HEK293 (cell line): Measurements from ENCODE around the gene MEGF6.

Experiments
- CTCF ChIA-PET: fragments of 350-600 bp; formaldehyde crosslinking; extraction: SDS; loops from one replicate; lab custom pipeline; 2021; ENCODE audit warnings: antibody characterized with exemption; lab: Yijun Ruan, JAX
- POLR2A ChIA-PET: fragments of 300-600 bp; formaldehyde crosslinking; extraction: SDS; loops from one replicate; lab custom pipeline; 2020; ENCODE audit warnings: antibody characterized with exemption, inconsistent platforms; lab: Yijun Ruan, JAX
- H3K27ac ChIP-seq: fragments of 200-500 bp; sonication (Bioruptor generic); 2 replicates; pipeline ENCODE4 v1.5.1; 2014; ENCODE audit warnings: low read depth, low read length, control low read depth, inconsistent platforms; ENCODE audit errors: extremely low read depth
- H3K36me3 ChIP-seq, 2 experiments: fragments of 200-500 bp in 1 of 2; sonication (Bioruptor generic) in 1 of 2; 1 replicate in 1 of 2; 2 replicates in 1 of 2; pipeline ENCODE4 v1.5.1; 2014 to 2017; ENCODE audit warnings: inconsistent platforms in 2 of 2, low read length in 2 of 2; ENCODE audit not compliant: control insufficient read depth in 2 of 2, insufficient read depth in 1 of 2
- H3K4me1 ChIP-seq: fragments of 200-500 bp; sonication (Bioruptor generic); 2 replicates; pipeline ENCODE4 v1.5.1; 2014; ENCODE audit warnings: mild to moderate bottlenecking, low read length, inconsistent platforms; ENCODE audit not compliant: control insufficient read depth, insufficient read depth
- H3K4me3 ChIP-seq: 2 replicates; pipeline ENCODE4 v1.5.1; 2011; ENCODE audit warnings: low read depth, mild to moderate bottlenecking, control low read depth, low read length, moderate library complexity
- H3K9me3 ChIP-seq: fragments of 200-500 bp; sonication (Bioruptor generic); 2 replicates; pipeline ENCODE4 v1.5.1; 2014; ENCODE audit warnings: low read depth, low read length, inconsistent platforms; ENCODE audit not compliant: control insufficient read depth, insufficient read depth
- BCL11A ChIP-seq: fragments of 450-650 bp; formaldehyde crosslinking; IDR thresholded peaks from 2 replicates; pipeline ENCODE4 v1.5.1; 2016; ENCODE audit warnings: low read depth, missing biosample characterization, missing genetic modification characterization
- ZEB2 ChIP-seq: fragments of 450-650 bp; formaldehyde crosslinking; IDR thresholded peaks from 2 replicates; pipeline ENCODE4 v1.5.1; 2016; ENCODE audit warnings: missing biosample characterization, missing genetic modification characterization
- ZNF133 ChIP-seq: fragments of 450-650 bp; formaldehyde crosslinking; IDR thresholded peaks from 2 replicates; pipeline ENCODE4 v1.5.1; 2016; ENCODE audit warnings: missing biosample characterization, missing genetic modification characterization
- ZNF157 ChIP-seq: fragments of 450-650 bp; formaldehyde crosslinking; IDR thresholded peaks from 2 replicates; pipeline ENCODE4 v1.5.1; 2016; ENCODE audit warnings: missing biosample characterization, missing genetic modification characterization
- ZNF174 ChIP-seq: fragments of 450-650 bp; formaldehyde crosslinking; IDR thresholded peaks from 2 replicates; pipeline ENCODE4 v1.5.0; 2017; ENCODE audit warnings: missing biosample characterization, mild to moderate bottlenecking, missing genetic modification characterization
- ZNF202 ChIP-seq: fragments of 450-650 bp; formaldehyde crosslinking; IDR thresholded peaks from 2 replicates; pipeline ENCODE4 v1.5.1; 2016; ENCODE audit warnings: missing biosample characterization, missing genetic modification characterization, borderline replicate concordance
- ZNF214 ChIP-seq: fragments of 450-650 bp; formaldehyde crosslinking; IDR thresholded peaks from 2 replicates; pipeline ENCODE4 v1.5.1; 2017; ENCODE audit warnings: missing biosample characterization, mild to moderate bottlenecking, missing genetic modification characterization, borderline replicate concordance
- ZNF223 ChIP-seq: fragments of 450-650 bp; formaldehyde crosslinking; IDR thresholded peaks from 2 replicates; pipeline ENCODE4 v1.5.1; 2016; ENCODE audit warnings: missing biosample characterization, missing genetic modification characterization
- ZNF239 ChIP-seq: fragments of 450-650 bp; formaldehyde crosslinking; IDR thresholded peaks from 2 replicates; pipeline ENCODE4 v1.5.1; 2016; ENCODE audit warnings: missing biosample characterization, missing genetic modification characterization
- ZNF248 ChIP-seq: fragments of 450-650 bp; formaldehyde crosslinking; IDR thresholded peaks from 2 replicates; pipeline ENCODE4 v1.5.1; 2017; ENCODE audit warnings: missing biosample characterization, missing genetic modification characterization
- ZNF274 ChIP-seq, 2 experiments: fragments of 200-500 bp in 1 of 2; fragments of 450-650 bp in 1 of 2; sonication (Bioruptor generic) in 1 of 2; formaldehyde crosslinking in 1 of 2; IDR thresholded peaks; 2 replicates each; pipeline versions ENCODE4 v1.5.1 to v1.6.1; 2014 to 2016; ENCODE audit warnings: borderline replicate concordance in 1 of 2, inconsistent platforms in 1 of 2, low read length in 1 of 2, missing biosample characterization in 1 of 2, missing genetic modification characterization in 1 of 2
- ZNF335 ChIP-seq: fragments of 450-650 bp; formaldehyde crosslinking; conservative IDR thresholded peaks from 2 replicates; pipeline ENCODE4 v1.5.1; 2016; ENCODE audit warnings: missing biosample characterization, missing genetic modification characterization
- ZNF394 ChIP-seq: fragments of 450-650 bp; formaldehyde crosslinking; IDR thresholded peaks from 2 replicates; pipeline ENCODE4 v1.5.1; 2016; ENCODE audit warnings: missing biosample characterization, missing genetic modification characterization, mild to moderate bottlenecking, moderate library complexity, borderline replicate concordance
- ZNF426 ChIP-seq: fragments of 450-650 bp; formaldehyde crosslinking; IDR thresholded peaks from 2 replicates; pipeline ENCODE4 v1.5.1; 2017; ENCODE audit warnings: missing biosample characterization, missing genetic modification characterization, mild to moderate bottlenecking, inconsistent platforms, moderate library complexity
- ZNF664 ChIP-seq: fragments of 450-650 bp; formaldehyde crosslinking; IDR thresholded peaks from 2 replicates; pipeline ENCODE4 v1.5.1; 2016; ENCODE audit warnings: missing biosample characterization, missing genetic modification characterization
- ZNF785 ChIP-seq: fragments of 450-650 bp; formaldehyde crosslinking; IDR thresholded peaks from 2 replicates; pipeline ENCODE4 v1.5.1; 2016; ENCODE audit warnings: missing biosample characterization, missing genetic modification characterization
- TF ChIP-seq, protein P1 (sequence below): fragments of 450-650 bp; formaldehyde crosslinking; conservative IDR thresholded peaks from 2 replicates; pipeline ENCODE4 v1.5.1; 2016; ENCODE audit warnings: low read depth, missing biosample characterization, missing genetic modification characterization
- TF ChIP-seq, protein P2 (sequence below): fragments of 450-650 bp; formaldehyde crosslinking; optimal IDR thresholded peaks from 2 replicates; pipeline ENCODE3; 2016; ENCODE audit warnings: missing biosample characterization, mild to moderate bottlenecking, missing genetic modification characterization
- TF ChIP-seq, protein P3 (sequence below): fragments of 450-650 bp; formaldehyde crosslinking; IDR thresholded peaks from 2 replicates; pipeline ENCODE4 v1.5.1; 2016; ENCODE audit warnings: missing biosample characterization, missing genetic modification characterization
- TF ChIP-seq, protein P4 (sequence below): fragments of 450-650 bp; formaldehyde crosslinking; IDR thresholded peaks from 2 replicates; pipeline ENCODE4 v1.5.1; 2016; ENCODE audit warnings: missing biosample characterization, missing genetic modification characterization
- TF ChIP-seq, protein P5 (sequence below): fragments of 450-650 bp; formaldehyde crosslinking; IDR thresholded peaks from 2 replicates; pipeline ENCODE4 v1.5.1; 2016; ENCODE audit warnings: missing biosample characterization, missing genetic modification characterization, borderline replicate concordance

MEGF6 gene

DNA sequence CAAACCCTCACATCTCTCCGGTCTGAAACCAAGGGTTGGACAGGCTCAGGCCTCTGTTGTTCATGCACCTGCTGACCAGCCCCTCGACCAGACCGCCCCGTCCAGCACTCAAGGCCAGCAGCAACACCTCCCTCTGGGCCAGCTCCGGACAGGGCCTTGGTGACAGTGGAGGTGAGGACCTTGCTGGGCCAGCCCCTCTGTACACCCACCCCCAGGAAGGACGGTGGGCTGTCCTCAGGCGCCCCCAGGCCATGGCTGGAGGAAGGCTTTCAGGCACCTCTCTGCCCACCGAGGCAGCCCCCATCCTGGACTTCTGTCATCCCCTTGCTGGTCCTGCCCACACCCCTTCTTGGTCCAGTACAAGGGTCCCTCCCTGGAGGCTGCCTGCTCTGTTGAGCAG lies 48.6 kb downstream of the MEGF6 start:
- ChIA-PET CTCF (interaction anchor here (7.1 kb wide), 1 partner anchor 58 kb away, joined by 120 read pairs; no protein-coding TSS in a partner anchor), POLR2A (no interaction called here)
- Histone ChIP-seq H3K27ac (no peak overlapping the region), H3K9me3 (no peaks in the 10 kb centered on the region), H3K4me1 (no peaks in the 10 kb centered on the region), H3K36me3 (no peaks in the 10 kb centered on the region), H3K4me3 (no peak overlapping the region)
- TF ChIP-seq ZNF202: no peak
- TF ChIP-seq ZNF248 (tag by site-specific recombination): no peak
- no peak for TF ChIP-seq ZNF335 (tag by site-specific recombination)
- no peak for TF ChIP-seq ZNF785
- TF ChIP-seq BCL11A (tag by site-specific recombination): no peak
- TF ChIP-seq ZNF239 (tag by site-specific recombination): no peak
- TF ChIP-seq, protein P1, sequence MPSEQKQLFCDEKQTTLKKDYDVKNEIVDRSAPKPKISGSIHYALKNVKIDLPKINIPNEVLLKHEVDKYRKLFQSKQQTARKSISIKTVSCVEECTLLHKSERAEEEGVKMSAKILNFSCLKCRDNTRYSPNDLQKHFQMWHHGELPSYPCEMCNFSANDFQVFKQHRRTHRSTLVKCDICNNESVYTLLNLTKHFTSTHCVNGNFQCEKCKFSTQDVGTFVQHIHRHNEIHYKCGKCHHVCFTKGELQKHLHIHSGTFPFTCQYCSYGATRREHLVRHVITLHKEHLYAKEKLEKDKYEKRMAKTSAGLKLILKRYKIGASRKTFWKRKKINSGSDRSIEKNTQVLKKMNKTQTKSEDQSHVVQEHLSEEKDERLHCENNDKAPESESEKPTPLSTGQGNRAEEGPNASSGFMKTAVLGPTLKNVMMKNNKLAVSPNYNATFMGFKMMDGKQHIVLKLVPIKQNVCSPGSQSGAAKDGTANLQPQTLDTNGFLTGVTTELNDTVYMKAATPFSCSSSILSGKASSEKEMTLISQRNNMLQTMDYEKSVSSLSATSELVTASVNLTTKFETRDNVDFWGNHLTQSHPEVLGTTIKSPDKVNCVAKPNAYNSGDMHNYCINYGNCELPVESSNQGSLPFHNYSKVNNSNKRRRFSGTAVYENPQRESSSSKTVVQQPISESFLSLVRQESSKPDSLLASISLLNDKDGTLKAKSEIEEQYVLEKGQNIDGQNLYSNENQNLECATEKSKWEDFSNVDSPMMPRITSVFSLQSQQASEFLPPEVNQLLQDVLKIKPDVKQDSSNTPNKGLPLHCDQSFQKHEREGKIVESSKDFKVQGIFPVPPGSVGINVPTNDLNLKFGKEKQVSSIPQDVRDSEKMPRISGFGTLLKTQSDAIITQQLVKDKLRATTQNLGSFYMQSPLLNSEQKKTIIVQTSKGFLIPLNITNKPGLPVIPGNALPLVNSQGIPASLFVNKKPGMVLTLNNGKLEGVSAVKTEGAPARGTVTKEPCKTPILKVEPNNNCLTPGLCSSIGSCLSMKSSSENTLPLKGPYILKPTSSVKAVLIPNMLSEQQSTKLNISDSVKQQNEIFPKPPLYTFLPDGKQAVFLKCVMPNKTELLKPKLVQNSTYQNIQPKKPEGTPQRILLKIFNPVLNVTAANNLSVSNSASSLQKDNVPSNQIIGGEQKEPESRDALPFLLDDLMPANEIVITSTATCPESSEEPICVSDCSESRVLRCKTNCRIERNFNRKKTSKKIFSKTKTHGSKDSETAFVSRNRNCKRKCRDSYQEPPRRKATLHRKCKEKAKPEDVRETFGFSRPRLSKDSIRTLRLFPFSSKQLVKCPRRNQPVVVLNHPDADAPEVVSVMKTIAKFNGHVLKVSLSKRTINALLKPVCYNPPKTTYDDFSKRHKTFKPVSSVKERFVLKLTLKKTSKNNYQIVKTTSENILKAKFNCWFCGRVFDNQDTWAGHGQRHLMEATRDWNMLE (tag by site-specific recombination): no peak
- TF ChIP-seq, protein P2, sequence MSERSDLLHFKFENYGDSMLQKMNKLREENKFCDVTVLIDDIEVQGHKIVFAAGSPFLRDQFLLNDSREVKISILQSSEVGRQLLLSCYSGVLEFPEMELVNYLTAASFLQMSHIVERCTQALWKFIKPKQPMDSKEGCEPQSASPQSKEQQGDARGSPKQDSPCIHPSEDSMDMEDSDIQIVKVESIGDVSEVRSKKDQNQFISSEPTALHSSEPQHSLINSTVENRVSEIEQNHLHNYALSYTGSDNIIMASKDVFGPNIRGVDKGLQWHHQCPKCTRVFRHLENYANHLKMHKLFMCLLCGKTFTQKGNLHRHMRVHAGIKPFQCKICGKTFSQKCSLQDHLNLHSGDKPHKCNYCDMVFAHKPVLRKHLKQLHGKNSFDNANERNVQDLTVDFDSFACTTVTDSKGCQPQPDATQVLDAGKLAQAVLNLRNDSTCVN (tag by site-specific recombination): no peak

DNA sequence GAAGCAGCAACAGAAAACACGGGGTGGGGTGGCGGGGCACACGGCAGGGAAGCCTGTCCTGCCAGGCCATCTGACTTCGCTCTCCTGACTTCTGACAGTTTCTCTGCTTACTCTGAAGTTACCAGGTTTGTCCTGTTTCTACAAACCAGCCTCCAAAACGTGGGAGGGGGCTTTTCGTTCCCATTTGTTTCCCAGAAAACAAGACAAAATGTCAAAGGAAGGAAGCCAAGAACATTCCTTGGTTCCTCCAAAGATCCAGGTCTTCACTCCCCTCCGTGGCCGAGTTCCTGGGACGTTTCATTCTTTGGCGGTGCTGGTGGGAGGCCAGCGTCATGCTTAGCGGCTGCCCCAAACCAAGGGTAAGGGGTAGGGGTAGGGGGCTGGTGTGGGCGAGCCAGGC lies 49.6 kb downstream of the MEGF6 start:
- POLR2A ChIA-PET: no interaction called here
- CTCF ChIA-PET: interaction anchor here (1.0 to 1.3 kb wide), 2 partner anchors 58 to 60 kb away, joined by 3 to 6 read pairs; no protein-coding TSS in a partner anchor
- TF ChIP-seq ZNF274 (IDR thresholded peaks at IDR 0.05; ENCODE audit: low read length) (no peak), ZNF274 (tag by site-specific recombination; IDR thresholded peaks at IDR 0.05; ENCODE audit: borderline replicate concordance) (no peak), ZNF157 (no peak), ZNF394 (tag by site-specific recombination) (no peak), ZEB2 (tag by site-specific recombination) (no peak), ZNF174 (tag by site-specific recombination) (no peak), ZNF664 (tag by site-specific recombination) (no peak), ZNF133 (tag by site-specific recombination) (no peak), ZNF223 (no peak), ZNF214 (no peak), ZNF426 (tag by site-specific recombination) (no peak)
- TF ChIP-seq, protein P3, sequence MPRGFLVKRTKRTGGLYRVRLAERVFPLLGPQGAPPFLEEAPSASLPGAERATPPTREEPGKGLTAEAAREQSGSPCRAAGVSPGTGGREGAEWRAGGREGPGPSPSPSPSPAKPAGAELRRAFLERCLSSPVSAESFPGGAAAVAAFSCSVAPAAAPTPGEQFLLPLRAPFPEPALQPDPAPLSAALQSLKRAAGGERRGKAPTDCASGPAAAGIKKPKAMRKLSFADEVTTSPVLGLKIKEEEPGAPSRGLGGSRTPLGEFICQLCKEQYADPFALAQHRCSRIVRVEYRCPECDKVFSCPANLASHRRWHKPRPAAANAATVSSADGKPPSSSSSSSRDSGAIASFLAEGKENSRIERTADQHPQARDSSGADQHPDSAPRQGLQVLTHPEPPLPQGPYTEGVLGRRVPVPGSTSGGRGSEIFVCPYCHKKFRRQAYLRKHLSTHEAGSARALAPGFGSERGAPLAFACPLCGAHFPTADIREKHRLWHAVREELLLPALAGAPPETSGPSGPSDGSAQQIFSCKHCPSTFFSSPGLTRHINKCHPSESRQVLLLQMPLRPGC (tag by site-specific recombination): no peak
- TF ChIP-seq, protein P4, sequence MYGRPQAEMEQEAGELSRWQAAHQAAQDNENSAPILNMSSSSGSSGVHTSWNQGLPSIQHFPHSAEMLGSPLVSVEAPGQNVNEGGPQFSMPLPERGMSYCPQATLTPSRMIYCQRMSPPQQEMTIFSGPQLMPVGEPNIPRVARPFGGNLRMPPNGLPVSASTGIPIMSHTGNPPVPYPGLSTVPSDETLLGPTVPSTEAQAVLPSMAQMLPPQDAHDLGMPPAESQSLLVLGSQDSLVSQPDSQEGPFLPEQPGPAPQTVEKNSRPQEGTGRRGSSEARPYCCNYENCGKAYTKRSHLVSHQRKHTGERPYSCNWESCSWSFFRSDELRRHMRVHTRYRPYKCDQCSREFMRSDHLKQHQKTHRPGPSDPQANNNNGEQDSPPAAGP (tag by site-specific recombination): no peak
- TF ChIP-seq, protein P5, sequence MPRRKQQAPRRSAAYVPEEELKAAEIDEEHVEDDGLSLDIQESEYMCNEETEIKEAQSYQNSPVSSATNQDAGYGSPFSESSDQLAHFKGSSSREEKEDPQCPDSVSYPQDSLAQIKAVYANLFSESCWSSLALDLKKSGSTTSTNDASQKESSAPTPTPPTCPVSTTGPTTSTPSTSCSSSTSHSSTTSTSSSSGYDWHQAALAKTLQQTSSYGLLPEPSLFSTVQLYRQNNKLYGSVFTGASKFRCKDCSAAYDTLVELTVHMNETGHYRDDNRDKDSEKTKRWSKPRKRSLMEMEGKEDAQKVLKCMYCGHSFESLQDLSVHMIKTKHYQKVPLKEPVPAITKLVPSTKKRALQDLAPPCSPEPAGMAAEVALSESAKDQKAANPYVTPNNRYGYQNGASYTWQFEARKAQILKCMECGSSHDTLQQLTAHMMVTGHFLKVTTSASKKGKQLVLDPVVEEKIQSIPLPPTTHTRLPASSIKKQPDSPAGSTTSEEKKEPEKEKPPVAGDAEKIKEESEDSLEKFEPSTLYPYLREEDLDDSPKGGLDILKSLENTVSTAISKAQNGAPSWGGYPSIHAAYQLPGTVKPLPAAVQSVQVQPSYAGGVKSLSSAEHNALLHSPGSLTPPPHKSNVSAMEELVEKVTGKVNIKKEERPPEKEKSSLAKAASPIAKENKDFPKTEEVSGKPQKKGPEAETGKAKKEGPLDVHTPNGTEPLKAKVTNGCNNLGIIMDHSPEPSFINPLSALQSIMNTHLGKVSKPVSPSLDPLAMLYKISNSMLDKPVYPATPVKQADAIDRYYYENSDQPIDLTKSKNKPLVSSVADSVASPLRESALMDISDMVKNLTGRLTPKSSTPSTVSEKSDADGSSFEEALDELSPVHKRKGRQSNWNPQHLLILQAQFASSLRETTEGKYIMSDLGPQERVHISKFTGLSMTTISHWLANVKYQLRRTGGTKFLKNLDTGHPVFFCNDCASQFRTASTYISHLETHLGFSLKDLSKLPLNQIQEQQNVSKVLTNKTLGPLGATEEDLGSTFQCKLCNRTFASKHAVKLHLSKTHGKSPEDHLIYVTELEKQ (tag by site-specific recombination): no peak

More for the DNA sequence above, 49.6 kb downstream of the MEGF6 start:
- Histone ChIP-seq H3K4me1 (no peaks in the 10 kb centered on the region), H3K36me3 (no peaks in the 10 kb centered on the region), H3K4me3 (no peak overlapping the region), H3K9me3 (no peaks in the 10 kb centered on the region), H3K27ac (no peak overlapping the region)
